ENCODE measurements around the gene MAMDC2. TPM values are rescaled to one million over a fixed set of nuclear protein-coding genes. Genes with fewer than 3 reads are reported as not detected.

The MAMDC2 gene
- total RNA-seq, 2 experiments from 2014 or later: 0.12 TPM; not detected in 1

GRCh38 chr9:70044490-70045307, 1.1 kb downstream of the MAMDC2 start:
- Mint-ChIP-seq H3K9me3 (ENCODE audit: low read depth) (no peaks in the 10 kb centered on the region), H3K27ac (no peak overlapping the region), H3K36me3 (no peaks in the 10 kb centered on the region), H3K27me3 (peaks cover 57% of the 10 kb centered on the region), H3K4me1 (peaks cover 18% of the 10 kb centered on the region), H3K4me3 (peak overlapping the region; percentile 46)
- ATAC-seq (peak; percentile 39), DNase-seq (no peak)
- CTCF ChIA-PET: interaction anchor here (0.6 to 2.0 kb wide), 2 partner anchors 67 to 234 kb away, joined by 4 to 6 read pairs; no protein-coding TSS in a partner anchor

GRCh38 chr9:70045452-70045851, 1.8 kb downstream of the MAMDC2 start:
- Mint-ChIP-seq H3K4me3 (no peak overlapping the region), H3K27ac (no peak overlapping the region), H3K9me3 (ENCODE audit: low read depth) (no peaks in the 10 kb centered on the region), H3K27me3 (peaks cover 59% of the 10 kb centered on the region), H3K36me3 (no peaks in the 10 kb centered on the region), H3K4me1 (peaks cover 18% of the 10 kb centered on the region)
- ATAC-seq (no peak), DNase-seq (no peak)
- CTCF ChIA-PET: no interaction called here

GRCh38 chr9:70046274-70047070, 2.8 kb downstream of the MAMDC2 start:
- Mint-ChIP-seq H3K4me1 (peaks cover 18% of the 10 kb centered on the region), H3K36me3 (no peaks in the 10 kb centered on the region), H3K27ac (no peak overlapping the region), H3K9me3 (ENCODE audit: low read depth) (no peaks in the 10 kb centered on the region), H3K4me3 (no peak overlapping the region), H3K27me3 (peaks cover 57% of the 10 kb centered on the region)
- DNase-seq (no peak), ATAC-seq (no peak)
- CTCF ChIA-PET: no interaction called here

- H3K4me1 Mint-ChIP-seq: peaks cover 16% of the 10 kb centered on the region
- ATAC-seq (no peak), DNase-seq (no peak)
- peaks cover 48% of the 10 kb centered on the region for H3K27me3 Mint-ChIP-seq
- no peaks in the 10 kb centered on the region for H3K9me3 Mint-ChIP-seq (ENCODE audit: low read depth)
- no peaks in the 10 kb centered on the region for H3K36me3 Mint-ChIP-seq
- H3K27ac Mint-ChIP-seq: no peak overlapping the region
- no peak overlapping the region for H3K4me3 Mint-ChIP-seq
- CTCF ChIA-PET: no interaction called here
These were observed 5.6 kb downstream of the MAMDC2 start for GRCh38 chr9:70049236-70049635.

GRCh38 chr9:70049672-70050271, 6.1 kb downstream of the MAMDC2 start:
- Mint-ChIP-seq H3K27ac (no peak overlapping the region), H3K27me3 (peaks cover 46% of the 10 kb centered on the region), H3K9me3 (ENCODE audit: low read depth) (no peaks in the 10 kb centered on the region), H3K4me3 (no peak overlapping the region), H3K4me1 (peaks cover 12% of the 10 kb centered on the region), H3K36me3 (no peaks in the 10 kb centered on the region)
- CTCF ChIA-PET: no interaction called here
- no peak for DNase-seq
- no peak for ATAC-seq

- Mint-ChIP-seq H3K27ac (no peak overlapping the region), H3K27me3 (peaks cover 25% of the 10 kb centered on the region), H3K9me3 (ENCODE audit: low read depth) (no peaks in the 10 kb centered on the region), H3K36me3 (no peaks in the 10 kb centered on the region), H3K4me1 (peaks cover 4% of the 10 kb centered on the region), H3K4me3 (no peak overlapping the region)
- no peak for ATAC-seq
- CTCF ChIA-PET: no interaction called here
- DNase-seq: no peak
These were observed 9.1 kb downstream of the MAMDC2 start for GRCh38 chr9:70052768-70053167.

GRCh38 chr9:70053864-70054263, 10.2 kb downstream of the MAMDC2 start:
- Mint-ChIP-seq H3K4me3 (no peak overlapping the region), H3K4me1 (peaks cover 1% of the 10 kb centered on the region), H3K9me3 (ENCODE audit: low read depth) (no peaks in the 10 kb centered on the region), H3K27ac (no peak overlapping the region), H3K27me3 (peaks cover 22% of the 10 kb centered on the region), H3K36me3 (no peaks in the 10 kb centered on the region)
- DNase-seq (no peak), ATAC-seq (no peak)
- CTCF ChIA-PET: interaction anchor here (1.0 kb wide), 1 partner anchor 57 kb away, joined by 3 read pairs; no protein-coding TSS in a partner anchor

- H3K27me3 Mint-ChIP-seq: peaks cover 22% of the 10 kb centered on the region
- CTCF ChIA-PET: interaction anchor here (1.0 to 1.1 kb wide), 2 partner anchors 18 to 56 kb away, joined by 3 read pairs; no protein-coding TSS in a partner anchor
- H3K36me3 Mint-ChIP-seq: no peaks in the 10 kb centered on the region
- no peaks in the 10 kb centered on the region for H3K9me3 Mint-ChIP-seq (ENCODE audit: low read depth)
- H3K4me1 Mint-ChIP-seq: no peaks in the 10 kb centered on the region
- no peak overlapping the region for H3K4me3 Mint-ChIP-seq
- no peak for DNase-seq
- H3K27ac Mint-ChIP-seq: no peak overlapping the region
- ATAC-seq: no peak
These were observed 10.9 kb downstream of the MAMDC2 start for GRCh38 chr9:70054521-70054920.

GRCh38 chr9:70055406-70056210, 12.0 kb downstream of the MAMDC2 start:
- Mint-ChIP-seq H3K4me3 (no peak overlapping the region), H3K4me1 (no peaks in the 10 kb centered on the region), H3K27me3 (peaks cover 20% of the 10 kb centered on the region), H3K9me3 (ENCODE audit: low read depth) (no peaks in the 10 kb centered on the region), H3K27ac (no peak overlapping the region), H3K36me3 (no peaks in the 10 kb centered on the region)
- CTCF ChIA-PET: interaction anchor here (1.1 kb wide), 1 partner anchor 17 kb away, joined by 3 read pairs; no protein-coding TSS in a partner anchor
- ATAC-seq (no peak), DNase-seq (no peak)

- Mint-ChIP-seq H3K4me3 (no peak overlapping the region), H3K27ac (no peak overlapping the region), H3K4me1 (peaks cover 4% of the 10 kb centered on the region), H3K36me3 (no peaks in the 10 kb centered on the region), H3K9me3 (ENCODE audit: low read depth) (no peaks in the 10 kb centered on the region), H3K27me3 (peaks cover 20% of the 10 kb centered on the region)
- DNase-seq (no peak), ATAC-seq (no peak)
- CTCF ChIA-PET: no interaction called here
These were observed 12.7 kb downstream of the MAMDC2 start for GRCh38 chr9:70056211-70056944.

- DNase-seq: no peak
- Mint-ChIP-seq H3K36me3 (no peaks in the 10 kb centered on the region), H3K9me3 (ENCODE audit: low read depth) (no peaks in the 10 kb centered on the region), H3K4me1 (peaks cover 4% of the 10 kb centered on the region), H3K4me3 (no peak overlapping the region), H3K27ac (no peak overlapping the region), H3K27me3 (peaks cover 11% of the 10 kb centered on the region)
- ATAC-seq: no peak
- CTCF ChIA-PET: no interaction called here
These were observed 15.0 kb downstream of the MAMDC2 start for GRCh38 chr9:70058569-70059116.

- Mint-ChIP-seq H3K9me3 (ENCODE audit: low read depth) (no peaks in the 10 kb centered on the region), H3K36me3 (no peaks in the 10 kb centered on the region), H3K27me3 (peaks cover 6% of the 10 kb centered on the region), H3K4me3 (no peak overlapping the region), H3K4me1 (peaks cover 4% of the 10 kb centered on the region), H3K27ac (no peak overlapping the region)
- DNase-seq: no peak
- no peak for ATAC-seq
- CTCF ChIA-PET: no interaction called here
These were observed 16.7 kb downstream of the MAMDC2 start for GRCh38 chr9:70060148-70060882.
